GM23338 (cell line): ENCODE results near the gene GMPPB. TPM values are rescaled to one million over a fixed set of nuclear protein-coding genes. Genes with fewer than 3 reads are reported as not detected.

Experiments used
- ATAC-seq: fragments of 200-7000 bp; cut with Tn5 transposase; 3 replicates; pipeline ENCODE4 v1.9.1; 2020
- DNase-seq: peaks from one replicate; pipeline ENCODE4 v3.0.0-alpha.2; 2015; ENCODE audit warnings: low spot score
- H2AFZ ChIP-seq: fragments of 200-600 bp; sonication (generic); 2 replicates; pipeline ENCODE4 v1.8.0; 2016; ENCODE audit warnings: antibody characterized with exemption, mild to moderate bottlenecking, moderate library complexity
- H3F3A ChIP-seq: fragments of 200-600 bp; sonication (generic); replicated peaks from 2 replicates; pipeline ENCODE4 v1.8.0; 2017; ENCODE audit warnings: antibody characterized with exemption, mixed run types, low read depth
- H3K27ac ChIP-seq: fragments of 200-600 bp; sonication (generic); 2 replicates; pipeline ENCODE4 v1.6.1; 2016; ENCODE audit warnings: low read depth
- H3K27me3 ChIP-seq: fragments of 200-600 bp; sonication (generic); 2 replicates; pipeline ENCODE4 v1.8.0; 2016; ENCODE audit warnings: mild to moderate bottlenecking, mixed run types, moderate library complexity; ENCODE audit not compliant: insufficient read depth
- H3K36me3 ChIP-seq: fragments of 200-600 bp; sonication (generic); 2 replicates; pipeline ENCODE4 v1.8.0; 2016; ENCODE audit warnings: mild to moderate bottlenecking; ENCODE audit not compliant: insufficient read depth
- H3K4me1 ChIP-seq: fragments of 200-600 bp; sonication (generic); 2 replicates; pipeline ENCODE4 v1.8.0; 2016; ENCODE audit warnings: mild to moderate bottlenecking, moderate library complexity; ENCODE audit not compliant: insufficient read depth
- H3K4me2 ChIP-seq: fragments of 200-600 bp; sonication (generic); 2 replicates; pipeline ENCODE4 v1.7.1; 2017; ENCODE audit warnings: mixed run types
- H3K4me3 ChIP-seq: fragments of 200-600 bp; sonication (generic); 2 replicates; pipeline ENCODE4 v1.6.1; 2016; ENCODE audit warnings: mixed run types
- H3K79me2 ChIP-seq: fragments of 200-600 bp; sonication (generic); replicated peaks from 2 replicates; pipeline ENCODE4 v1.8.0; 2017; ENCODE audit warnings: mild to moderate bottlenecking; ENCODE audit not compliant: insufficient read depth
- H3K9me2 ChIP-seq: fragments of 200-600 bp; sonication (generic); 2 replicates; pipeline ENCODE4 v1.8.0; 2017; ENCODE audit not compliant: insufficient read depth
- H4K20me1 ChIP-seq: fragments of 200-600 bp; sonication (generic); replicated peaks from 2 replicates; pipeline ENCODE4 v1.8.0; 2017; ENCODE audit warnings: mild to moderate bottlenecking; ENCODE audit not compliant: insufficient read depth
- H3K27ac Mint-ChIP-seq: 2 replicates; pipeline ENCODE4 v1.8.0; 2020; ENCODE audit warnings: inconsistent platforms, mild to moderate bottlenecking, moderate library complexity, mixed read lengths
- H3K27me3 Mint-ChIP-seq: 3 replicates; pipeline ENCODE4 v1.8.0; 2022; ENCODE audit warnings: low read depth, mild to moderate bottlenecking, moderate library complexity, mixed read lengths, inconsistent platforms; ENCODE audit not compliant: insufficient read depth, poor library complexity
- H3K36me3 Mint-ChIP-seq: 3 replicates; pipeline ENCODE4 v1.8.0; 2021; ENCODE audit warnings: low read depth, mild to moderate bottlenecking, inconsistent platforms, moderate library complexity, mixed read lengths
- H3K4me1 Mint-ChIP-seq: 3 replicates; pipeline ENCODE4 v1.8.0; 2020; ENCODE audit warnings: mild to moderate bottlenecking, inconsistent platforms, mixed read lengths
- H3K4me3 Mint-ChIP-seq: 3 replicates; pipeline ENCODE4 v1.8.0; 2021; ENCODE audit warnings: moderate library complexity, mild to moderate bottlenecking, inconsistent platforms, mixed read lengths
- H3K9me3 Mint-ChIP-seq: 3 replicates; pipeline ENCODE4 v1.8.0; 2020; ENCODE audit warnings: moderate library complexity, mild to moderate bottlenecking, inconsistent platforms, mixed read lengths
- CREB1 ChIP-seq: fragments of 250-450 bp; sonication (Bioruptor Pico); IDR thresholded peaks from 2 replicates; pipeline ENCODE4 v1.5.0; 2020; ENCODE audit warnings: low read depth, mild to moderate bottlenecking, moderate library complexity
- CTCF ChIP-seq, 2 experiments: fragments of 200-600 bp in 1 of 2; sonication (generic) in 1 of 2; conservative IDR thresholded peaks; 2 replicates each; pipeline versions ENCODE4 v1.5.1 to v1.6.1; 2016 to 2017; ENCODE audit warnings: antibody characterized with exemption in 2 of 2, low read depth in 2 of 2, mild to moderate bottlenecking in 2 of 2, moderate library complexity in 1 of 2
- ETS1 ChIP-seq: IDR thresholded peaks from 2 replicates; pipeline ENCODE4 v1.6.1; 2016; ENCODE audit warnings: antibody characterized with exemption
- EZH2phosphoT487 ChIP-seq: fragments of 200-600 bp; sonication (generic); IDR thresholded peaks from one replicate; pipeline ENCODE4 v1.8.1; 2018; ENCODE audit warnings: antibody characterized with exemption; ENCODE audit not compliant: unreplicated experiment
- JUNB ChIP-seq: IDR thresholded peaks from one replicate; pipeline ENCODE4 v1.6.1; 2016; ENCODE audit warnings: antibody characterized with exemption; ENCODE audit not compliant: unreplicated experiment
- NANOG ChIP-seq: IDR thresholded peaks from 2 replicates; pipeline ENCODE4 v1.6.1; 2016; ENCODE audit warnings: antibody characterized with exemption, borderline replicate concordance
- POLR2AphosphoS5 ChIP-seq: IDR thresholded peaks from 2 replicates; pipeline ENCODE4 v1.6.1; 2016; ENCODE audit warnings: antibody characterized with exemption, low read depth
- STAT1 ChIP-seq: IDR thresholded peaks from one replicate; pipeline ENCODE4 v1.6.1; 2016; ENCODE audit warnings: antibody characterized with exemption; ENCODE audit not compliant: unreplicated experiment
- ZNF114 ChIP-seq: fragments of 250-450 bp; sonication (Bioruptor Pico); IDR thresholded peaks from 2 replicates; pipeline ENCODE4 v1.5.0; 2020; ENCODE audit warnings: mild to moderate bottlenecking, moderate library complexity
- ZNF331 ChIP-seq: fragments of 250-450 bp; sonication (Bioruptor Pico); IDR thresholded peaks from 2 replicates; pipeline ENCODE4 v1.5.0; 2020; ENCODE audit warnings: low read depth, mild to moderate bottlenecking, moderate library complexity
- ZNF462 ChIP-seq: fragments of 250-450 bp; sonication (Bioruptor Pico); IDR thresholded peaks from 2 replicates; pipeline ENCODE4 v1.5.0; 2020; ENCODE audit warnings: mild to moderate bottlenecking, moderate library complexity
- polyA plus RNA-seq: library from polyadenylated mRNA; unstranded; fragments of >200 nt; fragmentation: Nextera tagmentation; extraction: Ambion mirVana; gene quantifications from 2 replicates; pipeline ENCODE4 v1.2.1, GENCODE V29; 2016
- total RNA-seq: library from RNA; depleted of rRNA; stranded (reverse); fragments of >200 nt; shearing (Covaris generic); gene quantifications from 2 replicates; pipeline ENCODE4 v1.2.3, GENCODE V29; 2014

Gene GMPPB
- total and polyA plus RNA-seq, 2 experiments from 2014 or later, result 10.2 to 36.1 TPM

GRCh38 chr3:49757197-49757596 lies 33.4 kb upstream of the GMPPB start:
- Mint-ChIP-seq H3K4me3 (no peak overlapping the region), H3K27ac (no peak overlapping the region), H3K36me3 (no peaks in the 10 kb centered on the region), H3K9me3 (no peaks in the 10 kb centered on the region), H3K27me3 (no peaks in the 10 kb centered on the region), H3K4me1 (peaks cover 4% of the 10 kb centered on the region; the same call in 1 of the 3 replicates)
- H3F3A ChIP-seq, result 0 out of 2 replicates have a peak, but pooled peaks cover 5% of the 10 kb centered on the region
- no peak overlapping the region for H3K4me2 ChIP-seq
- no peaks in the 10 kb centered on the region for H3K4me1 ChIP-seq
- H3K79me2 ChIP-seq, result peaks cover 94% of the 10 kb centered on the region
- no peak overlapping the region for H3K4me3 ChIP-seq
- H4K20me1 ChIP-seq, result peaks cover 32% of the 10 kb centered on the region
- no peak for TF ChIP-seq ZNF331 (CRISPR knock-in tag)
- no peak for TF ChIP-seq STAT1
- DNase-seq, result no peak
- H3K9me2 ChIP-seq, result no peaks in the 10 kb centered on the region
- no peak for ATAC-seq
- no peak overlapping the region for H2AFZ ChIP-seq
- peak overlapping the region; percentile 52; the same call in 1 of the 2 replicates for H3K27ac ChIP-seq
- H3K27me3 ChIP-seq, result no peaks in the 10 kb centered on the region
- H3K36me3 ChIP-seq, result no peaks in the 10 kb centered on the region

- peaks cover 4% of the 10 kb centered on the region; the same call in 1 of the 3 replicates for H3K4me1 Mint-ChIP-seq
- no peak overlapping the region for H2AFZ ChIP-seq
- no peak for TF ChIP-seq POLR2AphosphoS5
- TF ChIP-seq ZNF462 (CRISPR knock-in tag), result no peak
- no peak for TF ChIP-seq ZNF114 (CRISPR knock-in tag)
- no peak for TF ChIP-seq CREB1 (CRISPR knock-in tag)
- TF ChIP-seq STAT1, result no peak
- TF ChIP-seq ZNF331 (CRISPR knock-in tag), result no peak
- no peak for TF ChIP-seq NANOG
- no peak for TF ChIP-seq ETS1
- TF ChIP-seq EZH2phosphoT487, result no peak
- TF ChIP-seq JUNB, result no peak
- no peak for TF ChIP-seq CTCF (conservative IDR thresholded peaks at IDR 0.05; ENCODE audit: low read depth in 2 of 2)
Observed at GRCh38 chr3:49756036-49756435, 32.3 kb upstream of the GMPPB start.

More at GRCh38 chr3:49756036-49756435, 32.3 kb upstream of the GMPPB start:
- no peaks in the 10 kb centered on the region for H3K36me3 Mint-ChIP-seq
- Histone ChIP-seq H3K27me3 (no peaks in the 10 kb centered on the region), H3K4me2 (no peak overlapping the region), H3K79me2 (peaks cover 90% of the 10 kb centered on the region), H3K36me3 (no peaks in the 10 kb centered on the region), H3F3A (0 out of 2 replicates have a peak, but pooled peaks cover 5% of the 10 kb centered on the region), H4K20me1 (peaks cover 36% of the 10 kb centered on the region), H3K4me1 (no peaks in the 10 kb centered on the region), H3K9me2 (no peaks in the 10 kb centered on the region), H3K27ac (no peak overlapping the region; the same call in 1 of the 2 replicates), H3K4me3 (no peak overlapping the region)
- H3K4me3 Mint-ChIP-seq, result no peak overlapping the region
- no peaks in the 10 kb centered on the region for H3K27me3 Mint-ChIP-seq
- no peaks in the 10 kb centered on the region for H3K9me3 Mint-ChIP-seq
- no peak overlapping the region for H3K27ac Mint-ChIP-seq
- ATAC-seq, result no peak; the same call in 2 of the 3 replicates
- peak; percentile 8 for DNase-seq
